Panc1 (cell line): Measurements from ENCODE around the gene SLC16A12. TPM values are rescaled to one million over a fixed set of nuclear protein-coding genes. Genes with fewer than 3 reads are reported as not detected.

Experiments
- ATAC-seq: fragments of 200-7000 bp; cut with Tn5 transposase; 2 replicates; pipeline ENCODE4 v1.9.1; 2020; ENCODE audit warnings: mild to moderate bottlenecking, moderate library complexity
- BruUV-seq: library from RNA; stranded (reverse); fragments of 400-500 nt; replicated peaks from 2 replicates; lab custom pipeline; 2021; lab: Mats Ljungman, UMichigan
- CTCF ChIA-PET: fragments of 300-600 bp; sonication (Branson Sonifier 250); formaldehyde crosslinking; loops from one replicate; lab custom pipeline; 2022; ENCODE audit warnings: antibody characterized with exemption; lab: Charles Lee
- POLR2A ChIA-PET: fragments of 300-600 bp; sonication (Branson Sonifier 250); formaldehyde crosslinking; loops from one replicate; lab custom pipeline; 2022; ENCODE audit warnings: antibody characterized with exemption; lab: Charles Lee
- DNase-seq: peaks from one replicate; pipeline ENCODE4 v3.0.0-alpha.2; 2010; ENCODE audit warnings: low read depth, low spot score
- H3K27ac ChIP-seq: 2 replicates; pipeline ENCODE4 v1.5.1; 2011; ENCODE audit warnings: mild to moderate bottlenecking, low read length, inconsistent platforms
- H3K27me3 ChIP-seq: fragments of 200-500 bp; sonication (Bioruptor generic); 2 replicates; pipeline ENCODE4 v1.6.0; 2014; ENCODE audit warnings: low read length, inconsistent platforms; ENCODE audit not compliant: control insufficient read depth, insufficient read depth
- H3K36me3 ChIP-seq: fragments of 200-500 bp; sonication (Bioruptor generic); 2 replicates; pipeline ENCODE4 v1.5.1; 2014; ENCODE audit warnings: inconsistent platforms, mild to moderate bottlenecking, low read length, moderate library complexity; ENCODE audit not compliant: control insufficient read depth, insufficient read depth
- H3K4me1 ChIP-seq: 2 replicates; pipeline ENCODE4 v1.5.1; 2011; ENCODE audit warnings: inconsistent platforms, mild to moderate bottlenecking, low read length, moderate library complexity; ENCODE audit not compliant: control insufficient read depth, insufficient read depth
- H3K4me3 ChIP-seq, 2 experiments: 2 replicates each; pipeline ENCODE4 v1.5.1; 2011 to 2012; ENCODE audit warnings: low read depth in 2 of 2, low read length in 2 of 2, mild to moderate bottlenecking in 2 of 2, inconsistent platforms in 1 of 2, moderate library complexity in 1 of 2
- H3K9me3 ChIP-seq: fragments of 200-500 bp; sonication (Bioruptor generic); 2 replicates; pipeline ENCODE4 v1.5.1; 2014; ENCODE audit warnings: low read depth, mild to moderate bottlenecking, inconsistent platforms, low read length, moderate library complexity; ENCODE audit not compliant: control insufficient read depth, insufficient read depth
- CTCF ChIP-seq: fragments of 450-650 bp; IDR thresholded peaks from 2 replicates; pipeline ENCODE4 v1.5.1; 2017; ENCODE audit warnings: mild to moderate bottlenecking
- POLR2AphosphoS5 ChIP-seq: IDR thresholded peaks from 2 replicates; pipeline ENCODE4 v1.6.1; 2012; ENCODE audit warnings: mild to moderate bottlenecking, low read depth, low read length, moderate library complexity
- SIN3A ChIP-seq: IDR thresholded peaks from 2 replicates; pipeline ENCODE4 v1.6.1; 2012; ENCODE audit warnings: low read depth, mild to moderate bottlenecking, low read length, moderate library complexity, borderline replicate concordance; ENCODE audit not compliant: insufficient read depth
- TCF7L2 ChIP-seq: IDR thresholded peaks from 2 replicates; pipeline ENCODE4 v1.6.1; 2011; ENCODE audit warnings: mild to moderate bottlenecking, low read depth, low read length, inconsistent platforms
- in situ Hi-C: cut with HindIII; loops from 2 replicates; pipeline ENCODE4 v1.10.0; 2016; ENCODE audit warnings: low sequenced_read_pairs, low pct_unique_long_range_greater_than_20kb
- intact Hi-C: fragments of 100-400 bp; cut with micrococcal nuclease; formaldehyde crosslinking; loops from one replicate; pipeline ENCODE4 v1.10.0; 2022; ENCODE audit not compliant: unreplicated experiment
- total RNA-seq: library from RNA; stranded (reverse); gene quantifications from one replicate; pipeline ENCODE4 v1.2.1, GENCODE V29; 2021; ENCODE audit not compliant: unreplicated experiment
- TF ChIP-seq, protein P1 (sequence below), 2 experiments: IDR thresholded peaks; 2 replicates each; pipeline ENCODE4 v1.6.1; 2011 to 2012; ENCODE audit warnings: low read depth in 2 of 2, control low read depth in 1 of 2, low read length in 1 of 2, mild to moderate bottlenecking in 1 of 2, moderate library complexity in 1 of 2; ENCODE audit not compliant: insufficient read depth in 1 of 2

Gene SLC16A12
- total RNA-seq, 1 experiment from 2014 or later, result not detected

- DNase-seq (no peak), ATAC-seq (no peak)
- no peak overlapping the region for H3K27ac ChIP-seq
- ChIA-PET POLR2A (no interaction called here), CTCF (no interaction called here)
- no TSS peak for BruUV-seq
- H3K27me3 ChIP-seq, result no peaks in the 10 kb centered on the region; the same call in 1 of the 2 replicates
- no peaks in the 10 kb centered on the region for H3K36me3 ChIP-seq
- H3K4me3 ChIP-seq, result no peak overlapping the region
- no peak for TF ChIP-seq POLR2AphosphoS5
- no peak for TF ChIP-seq CTCF
- TF ChIP-seq SIN3A, result no peak
- TF ChIP-seq TCF7L2, result no peak
- TF ChIP-seq, protein P1, sequence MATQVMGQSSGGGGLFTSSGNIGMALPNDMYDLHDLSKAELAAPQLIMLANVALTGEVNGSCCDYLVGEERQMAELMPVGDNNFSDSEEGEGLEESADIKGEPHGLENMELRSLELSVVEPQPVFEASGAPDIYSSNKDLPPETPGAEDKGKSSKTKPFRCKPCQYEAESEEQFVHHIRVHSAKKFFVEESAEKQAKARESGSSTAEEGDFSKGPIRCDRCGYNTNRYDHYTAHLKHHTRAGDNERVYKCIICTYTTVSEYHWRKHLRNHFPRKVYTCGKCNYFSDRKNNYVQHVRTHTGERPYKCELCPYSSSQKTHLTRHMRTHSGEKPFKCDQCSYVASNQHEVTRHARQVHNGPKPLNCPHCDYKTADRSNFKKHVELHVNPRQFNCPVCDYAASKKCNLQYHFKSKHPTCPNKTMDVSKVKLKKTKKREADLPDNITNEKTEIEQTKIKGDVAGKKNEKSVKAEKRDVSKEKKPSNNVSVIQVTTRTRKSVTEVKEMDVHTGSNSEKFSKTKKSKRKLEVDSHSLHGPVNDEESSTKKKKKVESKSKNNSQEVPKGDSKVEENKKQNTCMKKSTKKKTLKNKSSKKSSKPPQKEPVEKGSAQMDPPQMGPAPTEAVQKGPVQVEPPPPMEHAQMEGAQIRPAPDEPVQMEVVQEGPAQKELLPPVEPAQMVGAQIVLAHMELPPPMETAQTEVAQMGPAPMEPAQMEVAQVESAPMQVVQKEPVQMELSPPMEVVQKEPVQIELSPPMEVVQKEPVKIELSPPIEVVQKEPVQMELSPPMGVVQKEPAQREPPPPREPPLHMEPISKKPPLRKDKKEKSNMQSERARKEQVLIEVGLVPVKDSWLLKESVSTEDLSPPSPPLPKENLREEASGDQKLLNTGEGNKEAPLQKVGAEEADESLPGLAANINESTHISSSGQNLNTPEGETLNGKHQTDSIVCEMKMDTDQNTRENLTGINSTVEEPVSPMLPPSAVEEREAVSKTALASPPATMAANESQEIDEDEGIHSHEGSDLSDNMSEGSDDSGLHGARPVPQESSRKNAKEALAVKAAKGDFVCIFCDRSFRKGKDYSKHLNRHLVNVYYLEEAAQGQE (IDR thresholded peaks at IDR 0.05; ENCODE audit: insufficient read depth in 1 of 2, low read depth in 2 of 2, low read length in 1 of 2), result no peak
- intact Hi-C loops (no loop called here), in situ Hi-C loops (no loop called here)
- no peaks in the 10 kb centered on the region for H3K9me3 ChIP-seq
- no peaks in the 10 kb centered on the region for H3K4me1 ChIP-seq
Observed at GRCh38 chr10:89481662-89482061, 53.7 kb downstream of the SLC16A12 start.

- Histone ChIP-seq H3K27me3 (no peaks in the 10 kb centered on the region), H3K27ac (no peak overlapping the region), H3K36me3 (no peaks in the 10 kb centered on the region), H3K4me1 (no peaks in the 10 kb centered on the region), H3K9me3 (no peaks in the 10 kb centered on the region), H3K4me3 (no peak overlapping the region)
- CTCF ChIA-PET, result no interaction called here
- ATAC-seq (no peak), DNase-seq (no peak)
- intact Hi-C loops (no loop called here), in situ Hi-C loops (no loop called here)
- POLR2A ChIA-PET, result interaction anchor here (0.6 kb wide), 1 partner anchor 93 kb away, joined by 3 read pairs; no protein-coding TSS in a partner anchor
- TF ChIP-seq TCF7L2 (no peak), CTCF (no peak), SIN3A (no peak), POLR2AphosphoS5 (no peak)
- TF ChIP-seq, protein P1 (IDR thresholded peaks at IDR 0.05; ENCODE audit: insufficient read depth in 1 of 2, low read depth in 2 of 2, low read length in 1 of 2), result no peak
- BruUV-seq, result no TSS peak
Observed at GRCh38 chr10:89479771-89480446, 55.5 kb downstream of the SLC16A12 start.
